GM23338 (cell line): ENCODE measurements around the gene PTPRJ. TPM values are rescaled to one million over a fixed set of nuclear protein-coding genes. Genes with fewer than 3 reads are reported as not detected.

Experiments used
- ATAC-seq: fragments of 200-7000 bp; cut with Tn5 transposase; 3 replicates; pipeline ENCODE4 v1.9.1; 2020
- DNase-seq: peaks from one replicate; pipeline ENCODE4 v3.0.0-alpha.2; 2015; ENCODE audit warnings: low spot score
- H2AFZ ChIP-seq: fragments of 200-600 bp; sonication (generic); 2 replicates; pipeline ENCODE4 v1.8.0; 2016; ENCODE audit warnings: antibody characterized with exemption, mild to moderate bottlenecking, moderate library complexity
- H3F3A ChIP-seq: fragments of 200-600 bp; sonication (generic); replicated peaks from 2 replicates; pipeline ENCODE4 v1.8.0; 2017; ENCODE audit warnings: antibody characterized with exemption, mixed run types, low read depth
- H3K27ac ChIP-seq: fragments of 200-600 bp; sonication (generic); 2 replicates; pipeline ENCODE4 v1.6.1; 2016; ENCODE audit warnings: low read depth
- H3K27me3 ChIP-seq: fragments of 200-600 bp; sonication (generic); 2 replicates; pipeline ENCODE4 v1.8.0; 2016; ENCODE audit warnings: mild to moderate bottlenecking, mixed run types, moderate library complexity; ENCODE audit not compliant: insufficient read depth
- H3K36me3 ChIP-seq: fragments of 200-600 bp; sonication (generic); 2 replicates; pipeline ENCODE4 v1.8.0; 2016; ENCODE audit warnings: mild to moderate bottlenecking; ENCODE audit not compliant: insufficient read depth
- H3K4me1 ChIP-seq: fragments of 200-600 bp; sonication (generic); 2 replicates; pipeline ENCODE4 v1.8.0; 2016; ENCODE audit warnings: mild to moderate bottlenecking, moderate library complexity; ENCODE audit not compliant: insufficient read depth
- H3K4me2 ChIP-seq: fragments of 200-600 bp; sonication (generic); 2 replicates; pipeline ENCODE4 v1.7.1; 2017; ENCODE audit warnings: mixed run types
- H3K4me3 ChIP-seq: fragments of 200-600 bp; sonication (generic); 2 replicates; pipeline ENCODE4 v1.6.1; 2016; ENCODE audit warnings: mixed run types
- H3K79me2 ChIP-seq: fragments of 200-600 bp; sonication (generic); replicated peaks from 2 replicates; pipeline ENCODE4 v1.8.0; 2017; ENCODE audit warnings: mild to moderate bottlenecking; ENCODE audit not compliant: insufficient read depth
- H3K9me2 ChIP-seq: fragments of 200-600 bp; sonication (generic); 2 replicates; pipeline ENCODE4 v1.8.0; 2017; ENCODE audit not compliant: insufficient read depth
- H4K20me1 ChIP-seq: fragments of 200-600 bp; sonication (generic); replicated peaks from 2 replicates; pipeline ENCODE4 v1.8.0; 2017; ENCODE audit warnings: mild to moderate bottlenecking; ENCODE audit not compliant: insufficient read depth
- H3K27ac Mint-ChIP-seq: 2 replicates; pipeline ENCODE4 v1.8.0; 2020; ENCODE audit warnings: inconsistent platforms, mild to moderate bottlenecking, moderate library complexity, mixed read lengths
- H3K27me3 Mint-ChIP-seq: 3 replicates; pipeline ENCODE4 v1.8.0; 2022; ENCODE audit warnings: low read depth, mild to moderate bottlenecking, moderate library complexity, mixed read lengths, inconsistent platforms; ENCODE audit not compliant: insufficient read depth, poor library complexity
- H3K36me3 Mint-ChIP-seq: 3 replicates; pipeline ENCODE4 v1.8.0; 2021; ENCODE audit warnings: low read depth, mild to moderate bottlenecking, inconsistent platforms, moderate library complexity, mixed read lengths
- H3K4me1 Mint-ChIP-seq: 3 replicates; pipeline ENCODE4 v1.8.0; 2020; ENCODE audit warnings: mild to moderate bottlenecking, inconsistent platforms, mixed read lengths
- H3K4me3 Mint-ChIP-seq: 3 replicates; pipeline ENCODE4 v1.8.0; 2021; ENCODE audit warnings: moderate library complexity, mild to moderate bottlenecking, inconsistent platforms, mixed read lengths
- H3K9me3 Mint-ChIP-seq: 3 replicates; pipeline ENCODE4 v1.8.0; 2020; ENCODE audit warnings: moderate library complexity, mild to moderate bottlenecking, inconsistent platforms, mixed read lengths
- CREB1 ChIP-seq: fragments of 250-450 bp; sonication (Bioruptor Pico); IDR thresholded peaks from 2 replicates; pipeline ENCODE4 v1.5.0; 2020; ENCODE audit warnings: low read depth, mild to moderate bottlenecking, moderate library complexity
- CTCF ChIP-seq, 2 experiments: fragments of 200-600 bp in 1 of 2; sonication (generic) in 1 of 2; conservative IDR thresholded peaks; 2 replicates each; pipeline versions ENCODE4 v1.5.1 to v1.6.1; 2016 to 2017; ENCODE audit warnings: antibody characterized with exemption in 2 of 2, low read depth in 2 of 2, mild to moderate bottlenecking in 2 of 2, moderate library complexity in 1 of 2
- ETS1 ChIP-seq: IDR thresholded peaks from 2 replicates; pipeline ENCODE4 v1.6.1; 2016; ENCODE audit warnings: antibody characterized with exemption
- EZH2 ChIP-seq: fragments of 200-600 bp; sonication (generic); IDR thresholded peaks from one replicate; pipeline ENCODE4 v1.8.0; 2017; ENCODE audit warnings: antibody characterized with exemption, mild to moderate bottlenecking, low read depth; ENCODE audit not compliant: unreplicated experiment
- EZH2phosphoT487 ChIP-seq: fragments of 200-600 bp; sonication (generic); IDR thresholded peaks from one replicate; pipeline ENCODE4 v1.8.1; 2018; ENCODE audit warnings: antibody characterized with exemption; ENCODE audit not compliant: unreplicated experiment
- JUNB ChIP-seq: IDR thresholded peaks from one replicate; pipeline ENCODE4 v1.6.1; 2016; ENCODE audit warnings: antibody characterized with exemption; ENCODE audit not compliant: unreplicated experiment
- NANOG ChIP-seq: IDR thresholded peaks from 2 replicates; pipeline ENCODE4 v1.6.1; 2016; ENCODE audit warnings: antibody characterized with exemption, borderline replicate concordance
- POLR2AphosphoS5 ChIP-seq: IDR thresholded peaks from 2 replicates; pipeline ENCODE4 v1.6.1; 2016; ENCODE audit warnings: antibody characterized with exemption, low read depth
- REST ChIP-seq: IDR thresholded peaks from one replicate; pipeline ENCODE4 v1.6.1; 2018; ENCODE audit warnings: antibody characterized with exemption; ENCODE audit not compliant: unreplicated experiment
- STAT1 ChIP-seq: IDR thresholded peaks from one replicate; pipeline ENCODE4 v1.6.1; 2016; ENCODE audit warnings: antibody characterized with exemption; ENCODE audit not compliant: unreplicated experiment
- ZNF114 ChIP-seq: fragments of 250-450 bp; sonication (Bioruptor Pico); IDR thresholded peaks from 2 replicates; pipeline ENCODE4 v1.5.0; 2020; ENCODE audit warnings: mild to moderate bottlenecking, moderate library complexity
- ZNF331 ChIP-seq: fragments of 250-450 bp; sonication (Bioruptor Pico); IDR thresholded peaks from 2 replicates; pipeline ENCODE4 v1.5.0; 2020; ENCODE audit warnings: low read depth, mild to moderate bottlenecking, moderate library complexity
- ZNF462 ChIP-seq: fragments of 250-450 bp; sonication (Bioruptor Pico); IDR thresholded peaks from 2 replicates; pipeline ENCODE4 v1.5.0; 2020; ENCODE audit warnings: mild to moderate bottlenecking, moderate library complexity
- polyA plus RNA-seq: library from polyadenylated mRNA; unstranded; fragments of >200 nt; fragmentation: Nextera tagmentation; extraction: Ambion mirVana; gene quantifications from 2 replicates; pipeline ENCODE4 v1.2.1, GENCODE V29; 2016
- total RNA-seq: library from RNA; depleted of rRNA; stranded (reverse); fragments of >200 nt; shearing (Covaris generic); gene quantifications from 2 replicates; pipeline ENCODE4 v1.2.3, GENCODE V29; 2014

PTPRJ gene
- total and polyA plus RNA-seq, 2 experiments from 2014 or later, result 4.2 to 16.0 TPM

GRCh38 chr11:48017831-48018527, 37.6 kb downstream of the PTPRJ start:
- H2AFZ ChIP-seq, result no peak overlapping the region
- H3K9me3 Mint-ChIP-seq, result no peaks in the 10 kb centered on the region
- H3K27me3 ChIP-seq, result no peaks in the 10 kb centered on the region
- H3K27ac Mint-ChIP-seq, result no peak overlapping the region
- peak overlapping the region; percentile 41 for H3K4me3 ChIP-seq
- peaks cover 35% of the 10 kb centered on the region for H3K4me1 ChIP-seq
- peaks cover 8% of the 10 kb centered on the region for H3K27me3 Mint-ChIP-seq
- peaks cover 10% of the 10 kb centered on the region; the same call in 1 of the 2 replicates for H4K20me1 ChIP-seq
- DNase-seq (no peak), ATAC-seq (peak; percentile 38)
- H3K79me2 ChIP-seq, result peaks cover 45% of the 10 kb centered on the region
- H3F3A ChIP-seq, result no peaks in the 10 kb centered on the region
- no peaks in the 10 kb centered on the region for H3K36me3 Mint-ChIP-seq
- no peaks in the 10 kb centered on the region for H3K9me2 ChIP-seq
- H3K36me3 ChIP-seq, result no peaks in the 10 kb centered on the region
- peaks cover 57% of the 10 kb centered on the region for H3K4me1 Mint-ChIP-seq
- peak overlapping the region; percentile 74 for H3K4me2 ChIP-seq
- no peak overlapping the region for H3K27ac ChIP-seq
- TF ChIP-seq JUNB (no peak), REST (no peak), POLR2AphosphoS5 (no peak), CTCF (conservative IDR thresholded peaks at IDR 0.05; ENCODE audit: low read depth in 2 of 2) (no peak), EZH2phosphoT487 (no peak), EZH2 (no peak), NANOG (no peak), ZNF114 (no peak), CREB1 (CRISPR knock-in tag) (no peak), ZNF462 (CRISPR knock-in tag) (no peak), ETS1 (no peak), ZNF331 (CRISPR knock-in tag) (no peak), STAT1 (no peak)
- H3K4me3 Mint-ChIP-seq, result peak overlapping the region; percentile 62
